Endothelial cell of umbilical vein (primary cell): ENCODE results near the gene RBMS1. TPM values are rescaled to one million over a fixed set of nuclear protein-coding genes. Genes with fewer than 3 reads are reported as not detected.

ENCODE experiments used
- BruUV-seq: library from RNA; stranded (reverse); fragments of 400-500 nt; replicated peaks from 2 replicates; lab custom pipeline; 2021; lab: Mats Ljungman, UMichigan
- CTCF ChIA-PET: fragments of 300-600, 350-600 bp; sonication (Branson Sonifier 250); formaldehyde crosslinking; loops from one replicate; lab custom pipeline; 2021; ENCODE audit warnings: antibody characterized with exemption, inconsistent platforms; lab: Charles Lee
- POLR2A ChIA-PET: fragments of 300-600, 350-600 bp; sonication (Branson Sonifier 250); formaldehyde crosslinking; loops from one replicate; lab custom pipeline; 2021; ENCODE audit warnings: antibody characterized with exemption, inconsistent platforms; lab: Charles Lee
- DNase-seq: peaks from one replicate; pipeline ENCODE4 v3.0.0-alpha.2; 2011; ENCODE audit warnings: low read depth, low spot score
- FAIRE-seq: peaks from 2 replicates; lab custom pipeline; 2011; peaks lifted over from hg19 to GRCh38; lab: Jason Lieb, UNC
- H2AFZ ChIP-seq: 2 replicates; pipeline ENCODE4 v1.6.0; 2012; ENCODE audit warnings: low read depth, low read length, control low read depth, inconsistent platforms
- H3K27ac ChIP-seq: 2 replicates; pipeline ENCODE4 v1.5.1; 2011; ENCODE audit warnings: low read depth, mild to moderate bottlenecking, control low read depth, low read length, moderate library complexity; ENCODE audit not compliant: insufficient read depth
- H3K27me3 ChIP-seq, 2 experiments: 2 replicates each; pipeline versions ENCODE4 v1.6.0 to v1.6.1; 2011; ENCODE audit warnings: low read length in 2 of 2, mixed read lengths in 1 of 2; ENCODE audit not compliant: control insufficient read depth in 2 of 2, insufficient read depth in 2 of 2
- H3K36me3 ChIP-seq, 2 experiments: 2 replicates in 1 of 2; 3 replicates in 1 of 2; pipeline ENCODE4 v1.5.1; 2011; ENCODE audit warnings: low read length in 2 of 2, mild to moderate bottlenecking in 1 of 2, moderate library complexity in 1 of 2; ENCODE audit not compliant: control insufficient read depth in 2 of 2, insufficient read depth in 2 of 2; ENCODE audit errors: extremely low read depth in 1 of 2
- H3K4me1 ChIP-seq: 3 replicates; pipeline ENCODE4 v1.5.1; 2011; ENCODE audit warnings: mild to moderate bottlenecking, low read length; ENCODE audit not compliant: control insufficient read depth, insufficient read depth; ENCODE audit errors: extremely low read depth
- H3K4me2 ChIP-seq: 2 replicates; pipeline ENCODE4 v1.6.1; 2011; ENCODE audit warnings: low read length, control low read depth, mixed read lengths; ENCODE audit not compliant: insufficient read depth
- H3K4me3 ChIP-seq, 3 experiments: fragments of 200-600 bp in 1 of 3; sonication (generic), shearing (Covaris generic) in 1 of 3; replicated peaks in 1 of 3; 2 replicates each; pipeline ENCODE4 v1.5.1; 2011 to 2016; ENCODE audit warnings: control low read depth in 3 of 3, low read length in 3 of 3, mild to moderate bottlenecking in 2 of 3, inconsistent platforms in 1 of 3, low read depth in 1 of 3, moderate library complexity in 1 of 3; ENCODE audit not compliant: insufficient read depth in 1 of 3
- H3K79me2 ChIP-seq: 2 replicates; pipeline ENCODE4 v1.6.0; 2012; ENCODE audit warnings: low read length, inconsistent platforms; ENCODE audit not compliant: control insufficient read depth, insufficient read depth
- H3K9ac ChIP-seq: replicated peaks from 2 replicates; pipeline ENCODE3; 2011; ENCODE audit warnings: low read length, control low read depth; ENCODE audit not compliant: insufficient read depth; ENCODE audit errors: extremely low read depth
- H3K9me1 ChIP-seq: replicated peaks from 3 replicates; pipeline ENCODE4 v1.6.0; 2011; ENCODE audit warnings: mild to moderate bottlenecking, low read length; ENCODE audit not compliant: control insufficient read depth, insufficient read depth; ENCODE audit errors: extremely low read depth
- H3K9me3 ChIP-seq: replicated peaks from 2 replicates; pipeline ENCODE4 v1.5.1; 2012; ENCODE audit warnings: low read length, inconsistent platforms; ENCODE audit not compliant: control insufficient read depth, insufficient read depth
- H4K20me1 ChIP-seq: replicated peaks from 2 replicates; pipeline ENCODE3; 2011; ENCODE audit warnings: mild to moderate bottlenecking, low read length; ENCODE audit not compliant: control insufficient read depth, insufficient read depth; ENCODE audit errors: extremely low read depth
- EZH2 ChIP-seq: IDR thresholded peaks from 2 replicates; pipeline ENCODE4 v1.6.1; 2012; ENCODE audit warnings: borderline replicate concordance, low read depth, mild to moderate bottlenecking, moderate library complexity, low read length, inconsistent platforms; ENCODE audit not compliant: severe bottlenecking
- FOS ChIP-seq: IDR thresholded peaks from 2 replicates; pipeline ENCODE4 v1.6.1; 2011; ENCODE audit warnings: mild to moderate bottlenecking, low read length, moderate library complexity, borderline replicate concordance; ENCODE audit not compliant: insufficient read depth
- GATA2 ChIP-seq: IDR thresholded peaks from 2 replicates; pipeline ENCODE4 v1.7.0; 2011; ENCODE audit warnings: low read depth, mild to moderate bottlenecking, moderate library complexity, mixed read lengths, low read length; ENCODE audit not compliant: insufficient read length, insufficient read depth
- JUN ChIP-seq: IDR thresholded peaks from 2 replicates; pipeline ENCODE4 v1.6.1; 2011; ENCODE audit warnings: borderline replicate concordance, low read depth; ENCODE audit not compliant: insufficient read length, insufficient read depth
- MYC ChIP-seq: IDR thresholded peaks from one replicate; pipeline ENCODE4 v1.6.1; 2011; ENCODE audit warnings: mild to moderate bottlenecking, low read depth, low read length
- POLR2A ChIP-seq: IDR thresholded peaks from 2 replicates; pipeline ENCODE4 v1.6.1; 2012; ENCODE audit warnings: low read depth, mild to moderate bottlenecking, control low read depth, low read length
- POLR2AphosphoS5 ChIP-seq: IDR thresholded peaks from 2 replicates; pipeline ENCODE4 v1.6.1; 2012; ENCODE audit warnings: low read depth, mild to moderate bottlenecking, control low read depth, low read length, moderate library complexity; ENCODE audit not compliant: insufficient read depth
- dilution Hi-C: fragments of 300-500 bp; cut with MboI; formaldehyde crosslinking; loops from one replicate; pipeline ENCODE4 v1.15.0; 2019; ENCODE audit warnings: low sequenced_read_pairs; ENCODE audit not compliant: extremely low pct_ligation_motif_present
- intact Hi-C: fragments of 100-400 bp; cut with micrococcal nuclease; formaldehyde crosslinking; loops from one replicate; pipeline ENCODE4 v1.10.0; 2022
- polyA plus RNA-seq, 4 experiments: library from polyadenylated mRNA; depleted of rRNA in 3 of 4; stranded (reverse) in 3 of 4; unstranded in 1 of 4; fragments of >200 nt; gene quantifications; 2 replicates each; pipeline versions ENCODE4 v1.2.1 to v1.2.3, GENCODE V29; 2011 to 2012; ENCODE audit warnings: missing spikeins in 1 of 4
- total RNA-seq: library from RNA; stranded (reverse); gene quantifications from 2 replicates; pipeline ENCODE4 v1.2.3, GENCODE V29; 2021
- TF ChIP-seq, protein P1 (sequence below): IDR thresholded peaks from 2 replicates; pipeline ENCODE4 v1.6.1; 2011; ENCODE audit not compliant: insufficient read depth, insufficient read length
- TF ChIP-seq, protein P2 (sequence below), 2 donors: IDR thresholded peaks; 1 replicate in 1 of 2; 2 replicates in 1 of 2; pipeline ENCODE4 v1.5.1; 2011; ENCODE audit warnings: low read length in 2 of 2, mild to moderate bottlenecking in 2 of 2, moderate library complexity in 2 of 2, control low read depth in 1 of 2, inconsistent platforms in 1 of 2, low read depth in 1 of 2; ENCODE audit not compliant: insufficient read depth in 1 of 2; ENCODE audit errors: extremely low read depth in 1 of 2

Gene RBMS1
- total and polyA plus RNA-seq, 2 donors (not counting 3 experiments of a cell fraction or from before 2014, with no cell fraction given): 60.0 to 93.3 TPM

DNA sequence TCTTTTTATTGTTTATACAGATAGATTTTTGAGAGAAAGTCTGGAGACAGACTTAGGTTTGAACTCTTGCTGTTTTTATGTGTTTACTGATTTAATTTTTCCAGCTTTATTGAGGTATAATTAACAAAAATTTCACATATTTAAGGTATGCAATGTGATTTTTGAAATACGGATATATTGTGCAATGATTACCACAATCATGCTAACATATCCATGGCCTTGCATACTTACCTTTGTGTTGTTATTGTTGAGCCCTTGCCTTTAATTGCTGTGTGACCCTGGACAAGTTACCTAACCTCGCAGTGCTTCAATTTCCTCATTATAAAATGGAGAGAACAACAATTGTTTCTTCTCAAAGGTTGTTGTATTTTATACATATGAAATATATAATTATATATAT is 13.9 kb upstream of the RBMS1 start:
- POLR2A ChIA-PET: no interaction called here
- no peak overlapping the region for H3K9ac ChIP-seq
- no peaks in the 10 kb centered on the region for H4K20me1 ChIP-seq
- FAIRE-seq: no peak
- H3K36me3 ChIP-seq: no peaks in the 10 kb centered on the region
- H3K27ac ChIP-seq: no peak overlapping the region
- CTCF ChIA-PET: no interaction called here
- dilution Hi-C loops: no loop called here
- H3K9me3 ChIP-seq: no peaks in the 10 kb centered on the region
- H3K4me2 ChIP-seq: no peak overlapping the region
- no peaks in the 10 kb centered on the region for H3K9me1 ChIP-seq
- H3K4me1 ChIP-seq: no peaks in the 10 kb centered on the region
- no TSS peak for BruUV-seq
- intact Hi-C loops: no loop called here
- H3K27me3 ChIP-seq: no peaks in the 10 kb centered on the region
- DNase-seq: no peak
- H3K79me2 ChIP-seq: no peaks in the 10 kb centered on the region
- TF ChIP-seq JUN (no peak), GATA2 (no peak), EZH2 (no peak), POLR2A (no peak), MYC (no peak), FOS (no peak), POLR2AphosphoS5 (no peak)
- TF ChIP-seq, protein P1, sequence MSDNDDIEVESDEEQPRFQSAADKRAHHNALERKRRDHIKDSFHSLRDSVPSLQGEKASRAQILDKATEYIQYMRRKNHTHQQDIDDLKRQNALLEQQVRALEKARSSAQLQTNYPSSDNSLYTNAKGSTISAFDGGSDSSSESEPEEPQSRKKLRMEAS: no peak
- TF ChIP-seq, protein P2, sequence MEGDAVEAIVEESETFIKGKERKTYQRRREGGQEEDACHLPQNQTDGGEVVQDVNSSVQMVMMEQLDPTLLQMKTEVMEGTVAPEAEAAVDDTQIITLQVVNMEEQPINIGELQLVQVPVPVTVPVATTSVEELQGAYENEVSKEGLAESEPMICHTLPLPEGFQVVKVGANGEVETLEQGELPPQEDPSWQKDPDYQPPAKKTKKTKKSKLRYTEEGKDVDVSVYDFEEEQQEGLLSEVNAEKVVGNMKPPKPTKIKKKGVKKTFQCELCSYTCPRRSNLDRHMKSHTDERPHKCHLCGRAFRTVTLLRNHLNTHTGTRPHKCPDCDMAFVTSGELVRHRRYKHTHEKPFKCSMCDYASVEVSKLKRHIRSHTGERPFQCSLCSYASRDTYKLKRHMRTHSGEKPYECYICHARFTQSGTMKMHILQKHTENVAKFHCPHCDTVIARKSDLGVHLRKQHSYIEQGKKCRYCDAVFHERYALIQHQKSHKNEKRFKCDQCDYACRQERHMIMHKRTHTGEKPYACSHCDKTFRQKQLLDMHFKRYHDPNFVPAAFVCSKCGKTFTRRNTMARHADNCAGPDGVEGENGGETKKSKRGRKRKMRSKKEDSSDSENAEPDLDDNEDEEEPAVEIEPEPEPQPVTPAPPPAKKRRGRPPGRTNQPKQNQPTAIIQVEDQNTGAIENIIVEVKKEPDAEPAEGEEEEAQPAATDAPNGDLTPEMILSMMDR (IDR thresholded peaks at IDR 0.05; ENCODE audit: extremely low read depth in 1 of 2, insufficient read depth in 1 of 2, low read depth in 1 of 2, low read length in 2 of 2): no peak
- no peak overlapping the region for H2AFZ ChIP-seq
- no peak overlapping the region for H3K4me3 ChIP-seq
